ENCODE data around the gene MEGF6. TPM values are rescaled to one million over a fixed set of nuclear protein-coding genes. Genes with fewer than 3 reads are reported as not detected.

MEGF6 gene
- total and polyA plus RNA-seq, 2 of the 8 experiments (the other 6 are each of a cell fraction or from before 2014, with no cell fraction given): 4.1 to 14.8 TPM

- Histone ChIP-seq H2AFZ (ENCODE audit: low read length) (no peak overlapping the region; the same call in 1 of the 2 replicates), H3K14ac (ENCODE audit: insufficient read length) (no peak overlapping the region), H2BK120ac (replicated peaks; ENCODE audit: low read depth, low read length) (no peak overlapping the region), H2BK20ac (ENCODE audit: low read length) (no peak overlapping the region), H4K91ac (replicated peaks; ENCODE audit: insufficient read length, low read length) (no peak overlapping the region), H2BK5ac (ENCODE audit: low read depth, low read length) (no peak overlapping the region), H3K4ac (replicated peaks; ENCODE audit: insufficient read length, low read depth, low read length) (no peak overlapping the region), H3K27me3 (replicated peaks in 1 of 4; ENCODE audit: control insufficient read depth in 3 of 4, extremely low read depth in 1 of 4, insufficient read depth in 3 of 4, low read length in 3 of 4) (no peaks in the 10 kb centered on the region; a peak in 1 of 7 replicates), H3K23me2 (ENCODE audit: low read depth, low read length) (peaks cover 5% of the 10 kb centered on the region; the same call in 1 of the 2 replicates), H3K27ac (ENCODE audit: low read depth, low read length) (no peak overlapping the region), H3K23ac (ENCODE audit: insufficient read length) (no peak overlapping the region), H3K4me1 (replicated peaks in 1 of 4; ENCODE audit: control insufficient read depth in 3 of 4, insufficient read depth in 4 of 4, low read length in 3 of 4) (peaks cover 0 to 11% (median 4%) of the 10 kb centered on the region in 4 experiments; a peak in 5 of 7 replicates), H4K5ac (ENCODE audit: insufficient read length, low read depth, low read length) (no peak overlapping the region), H3K9ac (replicated peaks in 1 of 4; ENCODE audit: extremely low read depth in 1 of 4, low read depth in 3 of 4, low read length in 3 of 4) (no peak overlapping the region), H2BK15ac (ENCODE audit: low read length) (no peak overlapping the region), H3K36me3 (ENCODE audit: control insufficient read depth in 2 of 4, insufficient read depth in 4 of 4, low read length in 3 of 4) (no peaks in the 10 kb centered on the region), H3K4me3 (ENCODE audit: extremely low read depth in 1 of 4, insufficient read depth in 2 of 4, low read depth in 3 of 4, low read length in 4 of 4) (no peak overlapping the region), H3K79me2 (ENCODE audit: control insufficient read depth in 1 of 2, insufficient read depth in 2 of 2, low read length in 2 of 2) (no peaks in the 10 kb centered on the region), H3K18ac (ENCODE audit: extremely low read depth, low read length) (no peak overlapping the region), H4K20me1 (replicated peaks in 1 of 2; ENCODE audit: control insufficient read depth in 1 of 2, insufficient read depth in 2 of 2, low read length in 2 of 2) (peaks cover 1 to 2% of the 10 kb centered on the region in 2 experiments), H3K4me2 (ENCODE audit: insufficient read depth in 1 of 2, low read depth in 2 of 2, low read length in 2 of 2) (no peak overlapping the region), H3K56ac (replicated peaks; ENCODE audit: insufficient read length, low read depth, low read length) (no peak overlapping the region), H3K79me1 (ENCODE audit: low read depth, low read length) (no peaks in the 10 kb centered on the region), H2AK5ac (ENCODE audit: low read depth, low read length) (no peak overlapping the region), H4K8ac (ENCODE audit: extremely low read depth, insufficient read depth, low read length) (no peak overlapping the region), H3K9me3 (ENCODE audit: insufficient read depth in 2 of 2, low read depth in 1 of 2, low read length in 1 of 2) (no peaks in the 10 kb centered on the region), H2BK12ac (ENCODE audit: low read depth, low read length) (no peak overlapping the region)
- 25% methylated on average over 17 of the region's 21 CpGs; no CpG with 5 or more reads in 1 of the 2 experiments for WGBS, 2 experiments (ENCODE audit: extremely low coverage in 1 of 2, insufficient coverage in 1 of 2, insufficient read length in 1 of 2, insufficient replicate concordance in 2 of 2, low coverage in 1 of 2, low lambda C conversion rate in 2 of 2, missing lambda C conversion rate in 1 of 2)
- POLR2A ChIA-PET (ENCODE audit: partially characterized antibody): interaction anchor here (0.8 to 0.9 kb wide), 2 partner anchors 123 to 166 kb away, joined by 3 to 4 read pairs; no protein-coding TSS in a partner anchor
- FAIRE-seq (peak; percentile 48), DNase-seq (ENCODE audit: low read depth in 1 of 2, low spot score in 2 of 2) (peak in 1 of 2 experiments; percentile 89)
- CTCF ChIA-PET (ENCODE audit: partially characterized antibody): interaction anchor here (0.7 to 6.7 kb wide), 60 partner anchors 9 to 1167 kb away, joined by 3 to 148 read pairs (median 6); partner anchors contain the start of gene WRAP73
These were observed 7.8 kb upstream of the MEGF6 start for GRCh38 chr1:3618881-3619671.

Data from H1 (cell line).